H9 (cell line): ENCODE results near the gene LAMB4. TPM values are rescaled to one million over a fixed set of nuclear protein-coding genes. Genes with fewer than 3 reads are reported as not detected.

Experiments
- DNase-seq: peaks from one replicate; pipeline ENCODE4 v3.0.0-alpha.2; 2017
- H2AFZ ChIP-seq: one replicate; pipeline ENCODE4 v1.6.1; 2013; ENCODE audit warnings: mild to moderate bottlenecking, low read length, control low read depth, moderate library complexity
- H2AK5ac ChIP-seq: 2 replicates; pipeline ENCODE4 v1.6.1; 2013; ENCODE audit warnings: low read length, control low read depth, mixed read lengths; ENCODE audit not compliant: insufficient read length
- H2BK120ac ChIP-seq: one replicate; pipeline ENCODE4 v1.6.1; 2013; ENCODE audit warnings: low read depth, mild to moderate bottlenecking, low read length, control low read depth, inconsistent platforms; ENCODE audit not compliant: poor library complexity, severe bottlenecking
- H2BK12ac ChIP-seq: 2 replicates; pipeline ENCODE4 v1.6.1; 2013; ENCODE audit warnings: low read length, control low read depth, mixed read lengths, low read depth; ENCODE audit not compliant: insufficient read length
- H2BK15ac ChIP-seq: 2 replicates; pipeline ENCODE4 v1.6.1; 2013; ENCODE audit warnings: low read depth, low read length, control low read depth
- H2BK20ac ChIP-seq: one replicate; pipeline ENCODE4 v1.6.1; 2013; ENCODE audit warnings: low read depth, mild to moderate bottlenecking, low read length, control low read depth, inconsistent platforms; ENCODE audit not compliant: poor library complexity, severe bottlenecking
- H2BK5ac ChIP-seq: 2 replicates; pipeline ENCODE4 v1.6.1; 2013; ENCODE audit warnings: low read length, control low read depth, mixed read lengths; ENCODE audit not compliant: insufficient read length
- H3K14ac ChIP-seq: 2 replicates; pipeline ENCODE4 v1.6.1; 2013; ENCODE audit warnings: low read length, control low read depth; ENCODE audit not compliant: insufficient read depth
- H3K18ac ChIP-seq: 2 replicates; pipeline ENCODE4 v1.6.1; 2013; ENCODE audit warnings: low read depth, mild to moderate bottlenecking, mixed read lengths, low read length, control low read depth; ENCODE audit not compliant: insufficient read length
- H3K23ac ChIP-seq: 2 replicates; pipeline ENCODE4 v1.6.1; 2013; ENCODE audit warnings: low read length, control low read depth, mixed read lengths, low read depth; ENCODE audit not compliant: insufficient read length
- H3K23me2 ChIP-seq: 2 replicates; pipeline ENCODE4 v1.6.1; 2013; ENCODE audit warnings: low read depth, mild to moderate bottlenecking, mixed read lengths, low read length, control low read depth; ENCODE audit not compliant: insufficient read length, poor library complexity, severe bottlenecking
- H3K27ac ChIP-seq: 2 replicates; pipeline ENCODE4 v1.5.1; 2013; ENCODE audit warnings: low read length, control low read depth, mixed read lengths, low read depth; ENCODE audit not compliant: insufficient read length
- H3K27me3 ChIP-seq: 2 replicates; pipeline ENCODE4 v1.6.1; 2013; ENCODE audit warnings: low read length, control low read depth, inconsistent platforms; ENCODE audit not compliant: insufficient read depth
- H3K4ac ChIP-seq: 2 replicates; pipeline ENCODE4 v1.6.1; 2013; ENCODE audit warnings: low read depth, mild to moderate bottlenecking, control low read depth, inconsistent platforms, low read length, moderate library complexity
- H3K4me1 ChIP-seq: 2 replicates; pipeline ENCODE4 v1.6.1; 2013; ENCODE audit warnings: low read length, control low read depth, inconsistent platforms; ENCODE audit not compliant: insufficient read depth
- H3K4me2 ChIP-seq: 2 replicates; pipeline ENCODE4 v1.6.1; 2013; ENCODE audit warnings: low read length, control low read depth, mixed read lengths; ENCODE audit not compliant: insufficient read length, insufficient read depth
- H3K56ac ChIP-seq: 2 replicates; pipeline ENCODE4 v1.6.1; 2013; ENCODE audit warnings: low read depth, mild to moderate bottlenecking, mixed read lengths, low read length, control low read depth; ENCODE audit not compliant: insufficient read length
- H3K79me1 ChIP-seq: 2 replicates; pipeline ENCODE4 v1.6.1; 2013; ENCODE audit warnings: low read depth, mild to moderate bottlenecking, moderate library complexity, low read length, control low read depth, inconsistent platforms; ENCODE audit not compliant: insufficient read depth, poor library complexity, severe bottlenecking
- H3K79me2 ChIP-seq: 2 replicates; pipeline ENCODE4 v1.6.1; 2013; ENCODE audit warnings: low read length, control low read depth, inconsistent platforms; ENCODE audit not compliant: insufficient read depth
- H3K9ac ChIP-seq: 2 replicates; pipeline ENCODE4 v1.6.1; 2013; ENCODE audit warnings: low read length, control low read depth, mixed read lengths; ENCODE audit not compliant: insufficient read length; ENCODE audit errors: extremely low read depth
- H3K9me3 ChIP-seq: one replicate; pipeline ENCODE4 v1.6.1; 2013; ENCODE audit warnings: low read depth, low read length, inconsistent platforms; ENCODE audit not compliant: control insufficient read depth
- H3T11ph ChIP-seq: one replicate; pipeline ENCODE4 v1.6.1; 2013; ENCODE audit warnings: mild to moderate bottlenecking, low read length, control low read depth, inconsistent platforms
- H4K20me1 ChIP-seq: one replicate; pipeline ENCODE4 v1.6.1; 2013; ENCODE audit not compliant: control insufficient read depth, insufficient read length, insufficient read depth
- H4K5ac ChIP-seq: 2 replicates; pipeline ENCODE4 v1.6.1; 2013; ENCODE audit warnings: low read depth, mild to moderate bottlenecking, mixed read lengths, low read length, control low read depth; ENCODE audit not compliant: insufficient read length
- H4K8ac ChIP-seq: replicated peaks from 2 replicates; pipeline ENCODE4 v1.6.1; 2013; ENCODE audit warnings: low read length, control low read depth, mixed read lengths, low read depth; ENCODE audit not compliant: insufficient read length
- H4K91ac ChIP-seq: 2 replicates; pipeline ENCODE4 v1.6.1; 2013; ENCODE audit warnings: low read depth, mild to moderate bottlenecking, moderate library complexity, mixed read lengths, low read length, control low read depth; ENCODE audit not compliant: insufficient read length
- H3K27ac Mint-ChIP-seq, 3 experiments: 2 replicates in 2 of 3; 3 replicates in 1 of 3; pipeline ENCODE4 v1.8.0; 2020 to 2021; ENCODE audit warnings: mixed read lengths in 3 of 3, mild to moderate bottlenecking in 1 of 3, moderate library complexity in 1 of 3
- H3K27me3 Mint-ChIP-seq: 2 replicates; pipeline ENCODE4 v1.8.0; 2021; ENCODE audit warnings: low read depth, mild to moderate bottlenecking, moderate library complexity, mixed read lengths
- H3K36me3 Mint-ChIP-seq, 3 experiments: 2 replicates in 2 of 3; 3 replicates in 1 of 3; pipeline ENCODE4 v1.8.0; 2020 to 2021; ENCODE audit warnings: low read depth in 3 of 3, mixed read lengths in 3 of 3; ENCODE audit not compliant: insufficient read depth in 1 of 3
- H3K4me1 Mint-ChIP-seq, 2 experiments: 2 replicates each; pipeline ENCODE4 v1.8.0; 2020; ENCODE audit warnings: mixed read lengths in 2 of 2
- H3K4me3 Mint-ChIP-seq, 2 experiments: 2 replicates in 1 of 2; 3 replicates in 1 of 2; pipeline ENCODE4 v1.8.0; 2020 to 2021; ENCODE audit warnings: mild to moderate bottlenecking in 2 of 2, mixed read lengths in 2 of 2, moderate library complexity in 1 of 2
- H3K9me3 Mint-ChIP-seq, 2 experiments: 2 replicates in 1 of 2; 3 replicates in 1 of 2; pipeline ENCODE4 v1.8.0; 2020; ENCODE audit warnings: mild to moderate bottlenecking in 2 of 2, mixed read lengths in 2 of 2, moderate library complexity in 1 of 2
- CTCF ChIP-seq: fragments of 200-600 bp; sonication (generic); conservative IDR thresholded peaks from 3 replicates; pipeline ENCODE4 v1.8.0; 2021; ENCODE audit warnings: antibody characterized with exemption, mild to moderate bottlenecking
- WGBS: extraction: QIAGEN DNeasy Blood & Tissue Kit; methylation state at CpG from one replicate; pipeline ENCODE4 v1.1.7; 2013; ENCODE audit warnings: missing lambda C conversion rate, low lambda C conversion rate, mixed read lengths; ENCODE audit not compliant: insufficient read length; ENCODE audit errors: extremely low coverage; 5-methylcytosine and 5-hydroxymethylcytosine counted together
- total RNA-seq: library from RNA; stranded (reverse); gene quantifications from 2 replicates; pipeline ENCODE4 v1.2.1, GENCODE V29; 2021

Gene LAMB4
- total RNA-seq, 1 experiment from 2014 or later, result not detected

DNA sequence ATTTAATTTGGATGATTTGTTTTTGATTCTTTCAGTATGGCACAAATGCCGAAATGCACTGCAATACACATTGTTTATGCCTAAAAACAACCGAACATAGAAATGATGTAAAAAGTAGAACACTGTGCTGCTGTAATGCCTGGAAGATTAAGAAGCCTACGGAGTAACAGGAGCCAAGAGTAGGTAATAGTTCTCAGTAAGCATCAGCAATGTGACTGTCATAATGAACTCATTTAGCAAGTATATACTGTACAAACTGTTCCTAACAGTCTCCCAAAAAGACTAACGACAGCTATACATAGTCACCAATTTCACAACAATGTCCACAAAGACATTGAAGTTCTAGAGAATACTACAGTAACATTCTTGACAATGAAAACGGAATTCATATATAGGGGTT, 19.0 kb upstream of the LAMB4 start:
- H3K4me3 Mint-ChIP-seq, result no peak overlapping the region
- no peak overlapping the region for H2AFZ ChIP-seq
- no peak overlapping the region for H4K5ac ChIP-seq
- no peak overlapping the region for H3K27ac Mint-ChIP-seq
- no peak overlapping the region for H2BK120ac ChIP-seq
- no peaks in the 10 kb centered on the region for H3K9me3 Mint-ChIP-seq
- H3K27ac ChIP-seq, result no peak overlapping the region
- H3K14ac ChIP-seq, result no peak overlapping the region
- H3K9ac ChIP-seq, result no peak overlapping the region
- no peaks in the 10 kb centered on the region for H3K4me1 ChIP-seq
- H3K79me2 ChIP-seq, result no peaks in the 10 kb centered on the region
- H3K4me1 Mint-ChIP-seq, result peaks cover 6 to 7% of the 10 kb centered on the region in 2 experiments; a peak in 2 of 4 replicates
- H3K36me3 Mint-ChIP-seq, result no peaks in the 10 kb centered on the region
- H3K4me2 ChIP-seq, result no peak overlapping the region
- H3K79me1 ChIP-seq, result no peaks in the 10 kb centered on the region
- no peak overlapping the region for H2BK12ac ChIP-seq
- no peak for TF ChIP-seq CTCF
- H3K18ac ChIP-seq, result no peak overlapping the region
- no peaks in the 10 kb centered on the region for H3K9me3 ChIP-seq
- no peak overlapping the region for H2BK15ac ChIP-seq
- no peak overlapping the region for H3T11ph ChIP-seq
- H2BK5ac ChIP-seq, result no peak overlapping the region
- no peak overlapping the region for H3K23ac ChIP-seq
- no peaks in the 10 kb centered on the region for H3K27me3 ChIP-seq
- peaks cover 3% of the 10 kb centered on the region for H3K23me2 ChIP-seq
- WGBS, result no CpG with 5 or more reads among the region's 5 CpGs
- H4K91ac ChIP-seq, result no peak overlapping the region
- H2BK20ac ChIP-seq, result no peak overlapping the region
- H4K20me1 ChIP-seq, result no peaks in the 10 kb centered on the region
- DNase-seq, result no peak
- H3K4ac ChIP-seq, result no peak overlapping the region
- no peak overlapping the region for H4K8ac ChIP-seq
- no peak overlapping the region for H3K56ac ChIP-seq
- H3K27me3 Mint-ChIP-seq, result no peaks in the 10 kb centered on the region
- no peak overlapping the region for H2AK5ac ChIP-seq
